A549 (cell line): ENCODE results near the gene POLD4. TPM values are rescaled to one million over a fixed set of nuclear protein-coding genes. Genes with fewer than 3 reads are reported as not detected.

ENCODE experiments used
- ATAC-seq, 2 experiments: fragments of 200-7000 bp in 1 of 2; fragments of >200 bp in 1 of 2; cut with Nextera tagmentation in 1 of 2; cut with Tn5 transposase in 1 of 2; 3 replicates each; pipeline versions ENCODE4 v1.8.0 to v1.9.1; 2018 to 2020; ENCODE audit warnings: mild to moderate bottlenecking in 1 of 2, moderate library complexity in 1 of 2
- CTCF ChIA-PET: fragments of 300-600 bp; sonication (Branson Sonifier 250); formaldehyde crosslinking; extraction: SDS; loops from one replicate; lab custom pipeline; 2021; ENCODE audit warnings: antibody characterized with exemption, inconsistent platforms; lab: Yijun Ruan, JAX
- POLR2A ChIA-PET: fragments of 350-600 bp; formaldehyde crosslinking; extraction: SDS; loops from one replicate; lab custom pipeline; 2021; ENCODE audit warnings: antibody characterized with exemption, inconsistent platforms; lab: Yijun Ruan, JAX
- DNase-seq, 2 experiments: peaks; one replicate each; pipeline versions ENCODE4 v3.0.0 to v3.0.0-alpha.2; 2011 to 2016; ENCODE audit warnings: low read depth in 1 of 2, low spot score in 1 of 2
- FAIRE-seq: peaks from 2 replicates; lab custom pipeline; 2011; peaks lifted over from hg19 to GRCh38; lab: Jason Lieb, UNC
- H3K27ac ChIP-seq, 2 experiments: fragments of >200 bp; sonication (Bioruptor Twin); formaldehyde crosslinking; 3 replicates each; pipeline ENCODE4 v1.5.1; 2016 to 2017
- H3K4me1 ChIP-seq: fragments of >200 bp; sonication (Bioruptor Twin); formaldehyde crosslinking; 3 replicates; pipeline ENCODE4 v1.6.1; 2016
- H3K4me2 ChIP-seq: fragments of >200 bp; sonication (Bioruptor Twin); formaldehyde crosslinking; 3 replicates; pipeline ENCODE4 v1.6.1; 2016
- H3K4me3 ChIP-seq: fragments of >200 bp; sonication (Bioruptor Twin); formaldehyde crosslinking; 3 replicates; pipeline ENCODE4 v1.5.1; 2016
- H3K9me3 ChIP-seq: fragments of >200 bp; sonication (Bioruptor Twin); formaldehyde crosslinking; 3 replicates; pipeline ENCODE4 v1.6.1; 2016
- BCL3 ChIP-seq: fragments of >200 bp; sonication (Bioruptor Twin); formaldehyde crosslinking; IDR thresholded peaks from 3 replicates; pipeline ENCODE4 v1.6.1; 2016
- CBX8 ChIP-seq: fragments of 200-600 bp; sonication (generic); IDR thresholded peaks from 2 replicates; pipeline ENCODE4 v1.6.1; 2016
- CEBPB ChIP-seq, 2 experiments: fragments of >200 bp in 1 of 2; sonication (Bioruptor Twin) in 1 of 2; formaldehyde crosslinking in 1 of 2; IDR thresholded peaks; 2 replicates each; pipeline ENCODE4 v1.6.1; 2012 to 2016
- CHD4 ChIP-seq: fragments of 200-600 bp; sonication (generic); IDR thresholded peaks from 2 replicates; pipeline ENCODE4 v1.6.1; 2016; ENCODE audit warnings: antibody characterized with exemption, mild to moderate bottlenecking, borderline replicate concordance
- EHMT2 ChIP-seq: fragments of 200-600 bp; sonication (generic); IDR thresholded peaks from 2 replicates; pipeline ENCODE4 v1.6.1; 2016; ENCODE audit warnings: antibody characterized with exemption, low read depth, mild to moderate bottlenecking, moderate library complexity
- HOXA7 ChIP-seq: fragments of 250-450 bp; sonication (Bioruptor Pico); IDR thresholded peaks from 2 replicates; pipeline ENCODE4 v1.5.0; 2020; ENCODE audit warnings: mild to moderate bottlenecking, moderate library complexity
- JUN ChIP-seq, 2 experiments: fragments of >200 bp; sonication (Bioruptor Twin); formaldehyde crosslinking; IDR thresholded peaks; 2 replicates in 1 of 2; 3 replicates in 1 of 2; pipeline ENCODE4 v1.6.1; 2016 to 2017
- TFCP2L1 ChIP-seq: fragments of 250-450 bp; sonication (Bioruptor Pico); IDR thresholded peaks from 2 replicates; pipeline ENCODE4 v1.5.0; 2021; ENCODE audit warnings: mild to moderate bottlenecking
- TP53 ChIP-seq: fragments of 250-450 bp; sonication (Bioruptor Pico); IDR thresholded peaks from 2 replicates; pipeline ENCODE4 v1.5.0; 2021; ENCODE audit warnings: mild to moderate bottlenecking, moderate library complexity
- ZFP36 ChIP-seq: fragments of 450-650 bp; IDR thresholded peaks from 2 replicates; pipeline ENCODE4 v1.6.1; 2014; ENCODE audit warnings: borderline replicate concordance; ENCODE audit not compliant: partially characterized antibody
- ZSCAN20 ChIP-seq: fragments of 250-450 bp; sonication (Bioruptor Pico); IDR thresholded peaks from 2 replicates; pipeline ENCODE4 v1.8.0; 2022; ENCODE audit warnings: mild to moderate bottlenecking, moderate library complexity
- WGBS: methylation state at CpG from one replicate; pipeline ENCODE4 v1.1.6; 2017; ENCODE audit errors: missing lambda C conversion rate; 5-methylcytosine and 5-hydroxymethylcytosine counted together
- polyA plus RNA-seq, 4 experiments: library from polyadenylated mRNA; depleted of rRNA in 3 of 4; stranded (reverse); fragments of >200 nt; fragmentation: RNase III in 1 of 4; extraction: RNeasy Plus Mini Kit Qiagen cat#74134 plus additional on column Dnase treatment in 1 of 4; gene quantifications; 2 replicates in 3 of 4; 3 replicates in 1 of 4; pipeline ENCODE4 v1.2.3, GENCODE V29; 2011 to 2017
- TF ChIP-seq, protein P1 (sequence below): IDR thresholded peaks from 2 replicates; pipeline ENCODE4 v1.6.1; 2012
- TF ChIP-seq, protein P2 (sequence below): fragments of >200 bp; sonication (Bioruptor Twin); formaldehyde crosslinking; IDR thresholded peaks from 3 replicates; pipeline ENCODE4 v1.5.1; 2016
- TF ChIP-seq, protein P3 (sequence below): fragments of 250-450 bp; sonication (Bioruptor Pico); IDR thresholded peaks from 2 replicates; pipeline ENCODE4 v1.5.0; 2021; ENCODE audit warnings: mild to moderate bottlenecking, moderate library complexity, borderline replicate concordance
- TF ChIP-seq, protein P4 (sequence below): fragments of 450-650 bp; IDR thresholded peaks from 2 replicates; pipeline ENCODE4 v1.6.1; 2014; ENCODE audit warnings: antibody characterized with exemption

The POLD4 gene
- polyA plus RNA-seq, 2 of the 4 experiments (the other 2 are of a cell fraction) = 140 to 148 TPM

- CTCF ChIA-PET = interaction anchor here (0.6 to 7.1 kb wide), 12 partner anchors 13 to 208 kb away, joined by 3 to 42 read pairs (median 6); partner anchors contain the start of gene ANKRD13D
- TF ChIP-seq, protein P1, sequence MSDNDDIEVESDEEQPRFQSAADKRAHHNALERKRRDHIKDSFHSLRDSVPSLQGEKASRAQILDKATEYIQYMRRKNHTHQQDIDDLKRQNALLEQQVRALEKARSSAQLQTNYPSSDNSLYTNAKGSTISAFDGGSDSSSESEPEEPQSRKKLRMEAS = peak; percentile 37; the same call in 1 of the 2 replicates
- TF ChIP-seq CBX8 (no peak), CEBPB (IDR thresholded peaks at IDR 0.05) (peak in 1 of 2 experiments; percentile 67; a peak in 1 of 4 replicates)
- peak overlapping the region; percentile 93 to 94 for H3K27ac ChIP-seq
- WGBS = 32% methylated on average over 13 of the region's 23 CpGs
- DNase-seq = peak in 1 of 2 experiments; percentile 62
- H3K9me3 ChIP-seq = no peaks in the 10 kb centered on the region
- POLR2A ChIA-PET = interaction anchor here (0.6 to 1.6 kb wide), 5 partner anchors 9 to 177 kb away, joined by 3 to 13 read pairs (median 8); partner anchors contain the start of gene ANKRD13D
- peak overlapping the region; percentile 93 for H3K4me3 ChIP-seq
- FAIRE-seq = no peak
- ATAC-seq = peak; percentile 30 to 61; a peak in 5 of 6 replicates
- peak overlapping the region; percentile 94 for H3K4me2 ChIP-seq
- H3K4me1 ChIP-seq = peaks cover 22% of the 10 kb centered on the region; the same call in 2 of the 3 replicates
These were observed 50.7 kb downstream of the POLD4 start for GRCh38 chr11:67302571-67303131.

GRCh38 chr11:67301951-67302516 lies 51.3 kb downstream of the POLD4 start:
- DNase-seq (peak in 1 of 2 experiments; percentile 59), FAIRE-seq (no peak), ATAC-seq (peak; percentile 20 to 34; a peak in 5 of 6 replicates)
- H3K4me3 ChIP-seq = no peak overlapping the region
- ChIA-PET CTCF (interaction anchor here (1.1 to 7.1 kb wide), 9 partner anchors 9 to 207 kb away, joined by 4 to 42 read pairs (median 8); partner anchors contain the start of gene ANKRD13D), POLR2A (interaction anchor here (0.6 to 2.3 kb wide), 3 partner anchors 13 to 177 kb away, joined by 7 to 8 read pairs (median 8); partner anchors contain the start of gene ANKRD13D)
- H3K9me3 ChIP-seq = no peaks in the 10 kb centered on the region
- 59% methylated on average over 15 of the region's 15 CpGs for WGBS
- TF ChIP-seq EHMT2 (no peak), TFCP2L1 (CRISPR knock-in tag) (no peak), ZFP36 (no peak), JUN (IDR thresholded peaks at IDR 0.05) (no peak), CHD4 (no peak), ZSCAN20 (CRISPR knock-in tag) (no peak), HOXA7 (CRISPR knock-in tag) (no peak), BCL3 (no peak), TP53 (CRISPR knock-in tag) (no peak)
- TF ChIP-seq, protein P2, sequence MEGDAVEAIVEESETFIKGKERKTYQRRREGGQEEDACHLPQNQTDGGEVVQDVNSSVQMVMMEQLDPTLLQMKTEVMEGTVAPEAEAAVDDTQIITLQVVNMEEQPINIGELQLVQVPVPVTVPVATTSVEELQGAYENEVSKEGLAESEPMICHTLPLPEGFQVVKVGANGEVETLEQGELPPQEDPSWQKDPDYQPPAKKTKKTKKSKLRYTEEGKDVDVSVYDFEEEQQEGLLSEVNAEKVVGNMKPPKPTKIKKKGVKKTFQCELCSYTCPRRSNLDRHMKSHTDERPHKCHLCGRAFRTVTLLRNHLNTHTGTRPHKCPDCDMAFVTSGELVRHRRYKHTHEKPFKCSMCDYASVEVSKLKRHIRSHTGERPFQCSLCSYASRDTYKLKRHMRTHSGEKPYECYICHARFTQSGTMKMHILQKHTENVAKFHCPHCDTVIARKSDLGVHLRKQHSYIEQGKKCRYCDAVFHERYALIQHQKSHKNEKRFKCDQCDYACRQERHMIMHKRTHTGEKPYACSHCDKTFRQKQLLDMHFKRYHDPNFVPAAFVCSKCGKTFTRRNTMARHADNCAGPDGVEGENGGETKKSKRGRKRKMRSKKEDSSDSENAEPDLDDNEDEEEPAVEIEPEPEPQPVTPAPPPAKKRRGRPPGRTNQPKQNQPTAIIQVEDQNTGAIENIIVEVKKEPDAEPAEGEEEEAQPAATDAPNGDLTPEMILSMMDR = no peak
- TF ChIP-seq, protein P3, sequence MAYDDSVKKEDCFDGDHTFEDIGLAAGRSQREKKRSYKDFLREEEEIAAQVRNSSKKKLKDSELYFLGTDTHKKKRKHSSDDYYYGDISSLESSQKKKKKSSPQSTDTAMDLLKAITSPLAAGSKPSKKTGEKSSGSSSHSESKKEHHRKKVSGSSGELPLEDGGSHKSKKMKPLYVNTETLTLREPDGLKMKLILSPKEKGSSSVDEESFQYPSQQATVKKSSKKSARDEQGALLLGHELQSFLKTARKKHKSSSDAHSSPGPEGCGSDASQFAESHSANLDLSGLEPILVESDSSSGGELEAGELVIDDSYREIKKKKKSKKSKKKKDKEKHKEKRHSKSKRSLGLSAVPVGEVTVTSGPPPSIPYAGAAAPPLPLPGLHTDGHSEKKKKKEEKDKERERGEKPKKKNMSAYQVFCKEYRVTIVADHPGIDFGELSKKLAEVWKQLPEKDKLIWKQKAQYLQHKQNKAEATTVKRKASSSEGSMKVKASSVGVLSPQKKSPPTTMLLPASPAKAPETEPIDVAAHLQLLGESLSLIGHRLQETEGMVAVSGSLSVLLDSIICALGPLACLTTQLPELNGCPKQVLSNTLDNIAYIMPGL (CRISPR knock-in tag) = no peak
- TF ChIP-seq, protein P4, sequence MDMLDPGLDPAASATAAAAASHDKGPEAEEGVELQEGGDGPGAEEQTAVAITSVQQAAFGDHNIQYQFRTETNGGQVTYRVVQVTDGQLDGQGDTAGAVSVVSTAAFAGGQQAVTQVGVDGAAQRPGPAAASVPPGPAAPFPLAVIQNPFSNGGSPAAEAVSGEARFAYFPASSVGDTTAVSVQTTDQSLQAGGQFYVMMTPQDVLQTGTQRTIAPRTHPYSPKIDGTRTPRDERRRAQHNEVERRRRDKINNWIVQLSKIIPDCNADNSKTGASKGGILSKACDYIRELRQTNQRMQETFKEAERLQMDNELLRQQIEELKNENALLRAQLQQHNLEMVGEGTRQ = no peak
- peaks cover 22% of the 10 kb centered on the region; the same call in 2 of the 3 replicates for H3K4me1 ChIP-seq
- peak overlapping the region; percentile 94 for H3K4me2 ChIP-seq
- peak overlapping the region in 1 of 2 experiments; percentile 94; a peak in 4 of 6 replicates for H3K27ac ChIP-seq
